H1 (cell line): ENCODE measurements around the gene NUP107. TPM values are rescaled to one million over a fixed set of nuclear protein-coding genes. Genes with fewer than 3 reads are reported as not detected.

Experiments
- CTCF ChIA-PET: fragments of 300-600 bp; sonication (Branson Sonifier 250); formaldehyde crosslinking; loops from one replicate; lab custom pipeline; 2021; ENCODE audit not compliant: partially characterized antibody; lab: Charles Lee
- POLR2A ChIA-PET: fragments of 300-600 bp; sonication (Branson Sonifier 250); formaldehyde crosslinking; loops from one replicate; lab custom pipeline; 2021; ENCODE audit warnings: inconsistent platforms; ENCODE audit not compliant: partially characterized antibody; lab: Charles Lee
- DNase-seq, 2 experiments: peaks; one replicate each; pipeline versions ENCODE4 v3.0.0 to v3.0.0-alpha.2; 2010 to 2022; ENCODE audit warnings: low spot score in 2 of 2, low read depth in 1 of 2, mixed read lengths in 1 of 2
- FAIRE-seq: peaks from 2 replicates; lab custom pipeline; 2011; peaks lifted over from hg19 to GRCh38; lab: Jason Lieb, UNC
- H2AFZ ChIP-seq: 2 replicates; pipeline ENCODE4 v1.8.1; 2012; ENCODE audit warnings: low read length, inconsistent platforms
- H2AK5ac ChIP-seq: 2 replicates; pipeline ENCODE4 v1.6.1; 2013; ENCODE audit warnings: low read depth, low read length
- H2BK120ac ChIP-seq: replicated peaks from 2 replicates; pipeline ENCODE3; 2013; ENCODE audit warnings: low read depth, low read length, inconsistent platforms
- H2BK12ac ChIP-seq: 2 replicates; pipeline ENCODE4 v1.6.1; 2013; ENCODE audit warnings: low read depth, low read length
- H2BK15ac ChIP-seq: 2 replicates; pipeline ENCODE4 v1.6.1; 2013; ENCODE audit warnings: low read length
- H2BK20ac ChIP-seq: 2 replicates; pipeline ENCODE4 v1.6.1; 2013; ENCODE audit warnings: low read length
- H2BK5ac ChIP-seq: 2 replicates; pipeline ENCODE4 v1.6.1; 2013; ENCODE audit warnings: low read depth, low read length
- H3K14ac ChIP-seq: 2 replicates; pipeline ENCODE4 v1.6.1; 2013; ENCODE audit warnings: inconsistent platforms; ENCODE audit not compliant: insufficient read length
- H3K18ac ChIP-seq: 2 replicates; pipeline ENCODE4 v1.6.1; 2013; ENCODE audit warnings: low read length; ENCODE audit errors: extremely low read depth
- H3K23ac ChIP-seq: 2 replicates; pipeline ENCODE4 v1.6.1; 2013; ENCODE audit warnings: inconsistent platforms; ENCODE audit not compliant: insufficient read length
- H3K23me2 ChIP-seq: 2 replicates; pipeline ENCODE4 v1.6.1; 2013; ENCODE audit warnings: low read depth, low read length
- H3K27ac ChIP-seq: 2 replicates; pipeline ENCODE4 v1.6.1; 2011; ENCODE audit warnings: low read depth, low read length, inconsistent platforms
- H3K27me3 ChIP-seq, 4 experiments: replicated peaks in 1 of 4; 1 replicate in 1 of 4; 2 replicates in 3 of 4; pipeline versions ENCODE4 v1.6.1 to v1.8.1; 2011 to 2013; ENCODE audit warnings: low read length in 3 of 4, mild to moderate bottlenecking in 3 of 4, inconsistent platforms in 2 of 4, mixed read lengths in 2 of 4, moderate library complexity in 1 of 4; ENCODE audit not compliant: control insufficient read depth in 3 of 4, insufficient read depth in 3 of 4; ENCODE audit errors: extremely low read depth in 1 of 4
- H3K36me3 ChIP-seq, 4 experiments: 2 replicates each; pipeline versions ENCODE4 v1.6.1 to v1.8.1; 2011 to 2013; ENCODE audit warnings: mild to moderate bottlenecking in 4 of 4, low read length in 3 of 4, moderate library complexity in 2 of 4, control low read depth in 1 of 4, inconsistent platforms in 1 of 4; ENCODE audit not compliant: insufficient read depth in 4 of 4, control insufficient read depth in 2 of 4
- H3K4ac ChIP-seq: replicated peaks from 2 replicates; pipeline ENCODE3; 2013; ENCODE audit warnings: low read length, low read depth, mixed read lengths, inconsistent platforms; ENCODE audit not compliant: insufficient read length
- H3K4me1 ChIP-seq, 4 experiments: replicated peaks in 1 of 4; 1 replicate in 1 of 4; 2 replicates in 3 of 4; pipeline versions ENCODE4 v1.6.1 to v1.8.1; 2011 to 2013; ENCODE audit warnings: low read length in 3 of 4, inconsistent platforms in 2 of 4, mixed read lengths in 1 of 4; ENCODE audit not compliant: insufficient read depth in 4 of 4, control insufficient read depth in 3 of 4
- H3K4me2 ChIP-seq, 2 experiments: 2 replicates each; pipeline versions ENCODE4 v1.6.1 to v1.8.1; 2011 to 2013; ENCODE audit warnings: low read depth in 2 of 2, low read length in 2 of 2, control low read depth in 1 of 2, inconsistent platforms in 1 of 2, mild to moderate bottlenecking in 1 of 2; ENCODE audit not compliant: insufficient read depth in 1 of 2
- H3K4me3 ChIP-seq, 4 experiments: fragments of 200-600, 300-600 bp in 1 of 4; sonication (generic), shearing (Covaris generic), sonication (Bioruptor Twin) in 1 of 4; 2 replicates each; pipeline versions ENCODE4 v1.5.1 to v1.8.1; 2011 to 2016; ENCODE audit warnings: low read length in 4 of 4, low read depth in 3 of 4, control low read depth in 2 of 4, inconsistent platforms in 2 of 4, mild to moderate bottlenecking in 2 of 4, mixed read lengths in 1 of 4, moderate library complexity in 1 of 4; ENCODE audit not compliant: insufficient read depth in 2 of 4; ENCODE audit errors: extremely low read depth in 1 of 4
- H3K56ac ChIP-seq: replicated peaks from 2 replicates; pipeline ENCODE3; 2013; ENCODE audit warnings: low read depth, mild to moderate bottlenecking, mixed read lengths, low read length, inconsistent platforms; ENCODE audit not compliant: insufficient read length
- H3K79me1 ChIP-seq: 2 replicates; pipeline ENCODE4 v1.6.1; 2013; ENCODE audit warnings: low read depth, low read length, control low read depth
- H3K79me2 ChIP-seq, 2 experiments: 2 replicates each; pipeline versions ENCODE4 v1.6.1 to v1.8.1; 2012 to 2013; ENCODE audit warnings: low read length in 2 of 2, mild to moderate bottlenecking in 2 of 2, inconsistent platforms in 1 of 2; ENCODE audit not compliant: insufficient read depth in 2 of 2, control insufficient read depth in 1 of 2
- H3K9ac ChIP-seq, 4 experiments: replicated peaks in 1 of 4; 1 replicate in 1 of 4; 2 replicates in 3 of 4; pipeline versions ENCODE4 v1.6.1 to v1.8.1; 2011 to 2013; ENCODE audit warnings: low read depth in 3 of 4, low read length in 3 of 4, control low read depth in 2 of 4, mild to moderate bottlenecking in 2 of 4, moderate library complexity in 2 of 4, inconsistent platforms in 1 of 4; ENCODE audit errors: extremely low read depth in 1 of 4
- H3K9me3 ChIP-seq, 2 experiments: 2 replicates each; pipeline versions ENCODE4 v1.6.1 to v1.8.1; 2012 to 2013; ENCODE audit warnings: mild to moderate bottlenecking in 2 of 2, moderate library complexity in 2 of 2, control low read depth in 1 of 2, inconsistent platforms in 1 of 2, low read depth in 1 of 2, low read length in 1 of 2, mixed read lengths in 1 of 2; ENCODE audit not compliant: insufficient read depth in 2 of 2
- H4K20me1 ChIP-seq, 2 experiments: replicated peaks in 1 of 2; 2 replicates each; pipeline versions ENCODE3 to v1.8.1; 2011 to 2013; ENCODE audit warnings: inconsistent platforms in 2 of 2, low read length in 2 of 2, mild to moderate bottlenecking in 1 of 2; ENCODE audit not compliant: insufficient read depth in 2 of 2, control insufficient read depth in 1 of 2
- H4K5ac ChIP-seq: 2 replicates; pipeline ENCODE4 v1.6.1; 2013; ENCODE audit warnings: low read length, low read depth, mixed read lengths, inconsistent platforms; ENCODE audit not compliant: insufficient read length
- H4K8ac ChIP-seq: 2 replicates; pipeline ENCODE4 v1.8.0; 2013; ENCODE audit warnings: mild to moderate bottlenecking, moderate library complexity, low read length, inconsistent platforms; ENCODE audit not compliant: insufficient read depth; ENCODE audit errors: extremely low read depth
- H4K91ac ChIP-seq: replicated peaks from 2 replicates; pipeline ENCODE3; 2013; ENCODE audit warnings: low read length, mixed read lengths, inconsistent platforms; ENCODE audit not compliant: insufficient read length
- BCL11A ChIP-seq, 2 experiments: IDR thresholded peaks; one replicate each; pipeline ENCODE4 v1.6.1; 2011; ENCODE audit warnings: low read depth in 2 of 2, low read length in 2 of 2, mild to moderate bottlenecking in 2 of 2
- CREB1 ChIP-seq: IDR thresholded peaks from 2 replicates; pipeline ENCODE4 v1.6.1; 2012; ENCODE audit warnings: inconsistent platforms
- EGR1 ChIP-seq: IDR thresholded peaks from 2 replicates; pipeline ENCODE4 v1.6.1; 2011; ENCODE audit warnings: low read depth, low read length, borderline replicate concordance
- HDAC2 ChIP-seq, 2 experiments: fragments of 300-600 bp in 1 of 2; sonication (generic) in 1 of 2; IDR thresholded peaks; 2 replicates each; pipeline ENCODE4 v1.6.1; 2011 to 2012; ENCODE audit warnings: low read depth in 2 of 2, low read length in 2 of 2, mild to moderate bottlenecking in 2 of 2, moderate library complexity in 2 of 2, borderline replicate concordance in 1 of 2, inconsistent platforms in 1 of 2
- RAD21 ChIP-seq, 2 experiments: IDR thresholded peaks in 1 of 2; conservative IDR thresholded peaks in 1 of 2; 2 replicates each; pipeline ENCODE4 v1.6.1; 2011; ENCODE audit warnings: low read depth in 2 of 2, low read length in 2 of 2, improper control_type of control experiment in 1 of 2, inconsistent platforms in 1 of 2, mild to moderate bottlenecking in 1 of 2, moderate library complexity in 1 of 2
- RBBP5 ChIP-seq: IDR thresholded peaks from 2 replicates; pipeline ENCODE4 v1.7.1; 2012; ENCODE audit warnings: low read depth, mild to moderate bottlenecking, inconsistent platforms, low read length, moderate library complexity, borderline replicate concordance
- RNF2 ChIP-seq: fragments of 200-900, 300-1000 bp; sonication (generic); IDR thresholded peaks from 2 replicates; pipeline ENCODE4 v1.7.1; 2016; ENCODE audit warnings: borderline replicate concordance, low read depth, mild to moderate bottlenecking, antibody characterized with exemption, low read length; ENCODE audit not compliant: poor library complexity, severe bottlenecking; ENCODE audit errors: missing control alignments
- SRF ChIP-seq: IDR thresholded peaks from 2 replicates; pipeline ENCODE4 v1.6.1; 2011; ENCODE audit warnings: mild to moderate bottlenecking, low read depth, low read length, moderate library complexity
- TBP ChIP-seq: IDR thresholded peaks from 2 replicates; pipeline ENCODE4 v1.6.1; 2011; ENCODE audit warnings: low read depth, low read length, improper control_type of control experiment
- TCF12 ChIP-seq: IDR thresholded peaks from 2 replicates; pipeline ENCODE4 v1.6.1; 2011; ENCODE audit warnings: low read depth, mild to moderate bottlenecking, low read length
- WGBS, 2 experiments: shearing (Covaris generic) in 1 of 2; methylation state at CpG; one replicate each; pipeline versions ENCODE4 v1.1.6 to v1.1.7; 2013 to 2015; ENCODE audit warnings: low lambda C conversion rate in 2 of 2, mixed read lengths in 2 of 2, inconsistent platforms in 1 of 2, low coverage in 1 of 2, missing lambda C conversion rate in 1 of 2; ENCODE audit not compliant: insufficient replicate concordance in 2 of 2, insufficient coverage in 1 of 2, insufficient read length in 1 of 2; ENCODE audit errors: extremely low coverage in 1 of 2, missing lambda C conversion rate in 1 of 2; 5-methylcytosine and 5-hydroxymethylcytosine counted together
- polyA plus RNA-seq, 7 experiments: library from polyadenylated mRNA; depleted of rRNA in 3 of 7; stranded (reverse) in 5 of 7; unstranded in 2 of 7; fragments of >200 nt in 5 of 7; fragments of 200-250 nt in 2 of 7; gene quantifications; 1 replicate in 5 of 7; 2 replicates in 1 of 7; 4 replicates in 1 of 7; pipeline versions ENCODE4 v1.2.1 to v1.2.3, GENCODE V29; 2011 to 2013; ENCODE audit warnings: missing spikeins in 2 of 7, mixed read lengths in 2 of 7
- total RNA-seq: library from RNA; stranded (reverse); fragmentation: NEBNext Ultra II Directional; extraction: Animal tissue kit (Norgen Biotek cat#: 25700); gene quantifications from 2 replicates; pipeline ENCODE4 v1.2.1, GENCODE V29; 2021
- TF ChIP-seq, protein P1 (sequence below): IDR thresholded peaks from 2 replicates; pipeline ENCODE4 v1.6.1; 2012; ENCODE audit warnings: inconsistent platforms
- TF ChIP-seq, protein P2 (sequence below): IDR thresholded peaks from 2 replicates; pipeline ENCODE4 v1.6.1; 2011; ENCODE audit warnings: low read length, improper control_type of control experiment

NUP107 gene
- total and polyA plus RNA-seq, 2 of the 8 experiments (the other 6 are each of a cell fraction or from before 2014, with no cell fraction given), result 46.1 to 141 TPM

- ChIA-PET POLR2A (no interaction called here), CTCF (no interaction called here)
- FAIRE-seq (no peak), DNase-seq (no peak)
- H3K23me2 ChIP-seq, result no peaks in the 10 kb centered on the region
- H2BK120ac ChIP-seq, result no peak overlapping the region
- H3K36me3 ChIP-seq, result no peaks in the 10 kb centered on the region
- no peaks in the 10 kb centered on the region for H3K79me1 ChIP-seq
- peaks cover 0 to 4% (median under 1%) of the 10 kb centered on the region in 4 experiments; a peak in 1 of 7 replicates for H3K4me1 ChIP-seq
- no peaks in the 10 kb centered on the region for H3K79me2 ChIP-seq
- H4K91ac ChIP-seq, result no peak overlapping the region
- H3K23ac ChIP-seq, result no peak overlapping the region
- no peak overlapping the region for H2BK5ac ChIP-seq
- no peak overlapping the region for H2BK15ac ChIP-seq
- no peak overlapping the region for H3K14ac ChIP-seq
- H2AFZ ChIP-seq, result no peak overlapping the region
- no peak overlapping the region for H2AK5ac ChIP-seq
- no peak overlapping the region for H3K4me3 ChIP-seq
- H3K27me3 ChIP-seq, result no peaks in the 10 kb centered on the region
- no peaks in the 10 kb centered on the region for H4K20me1 ChIP-seq
- H3K9ac ChIP-seq, result no peak overlapping the region
- no peaks in the 10 kb centered on the region for H3K9me3 ChIP-seq
- H3K4me2 ChIP-seq, result no peak overlapping the region
- no peak overlapping the region for H3K27ac ChIP-seq
- no peak overlapping the region for H3K18ac ChIP-seq
- H3K4ac ChIP-seq, result no peak overlapping the region
- H2BK20ac ChIP-seq, result no peak overlapping the region
- no peak overlapping the region for H4K8ac ChIP-seq
- no peak overlapping the region for H3K56ac ChIP-seq
- 100% methylated on average over 1 of the region's 1 CpG; no CpG with 5 or more reads in 1 of the 2 experiments for WGBS, 2 experiments
- no peak overlapping the region for H2BK12ac ChIP-seq
- H4K5ac ChIP-seq, result no peak overlapping the region
- TF ChIP-seq EGR1 (no peak), RAD21 (IDR thresholded peaks at IDR 0.05 in 1 of 2, conservative IDR thresholded peaks at IDR 0.05 in 1 of 2; ENCODE audit: low read depth in 2 of 2, low read length in 2 of 2) (no peak), TCF12 (no peak), RBBP5 (no peak), TBP (no peak), RNF2 (no peak), SRF (no peak), CREB1 (no peak), HDAC2 (IDR thresholded peaks at IDR 0.05; ENCODE audit: borderline replicate concordance in 1 of 2, low read depth in 2 of 2, low read length in 2 of 2) (no peak), BCL11A (IDR thresholded peaks at IDR 0.05; ENCODE audit: low read depth in 2 of 2, low read length in 2 of 2) (no peak)
- TF ChIP-seq, protein P1, sequence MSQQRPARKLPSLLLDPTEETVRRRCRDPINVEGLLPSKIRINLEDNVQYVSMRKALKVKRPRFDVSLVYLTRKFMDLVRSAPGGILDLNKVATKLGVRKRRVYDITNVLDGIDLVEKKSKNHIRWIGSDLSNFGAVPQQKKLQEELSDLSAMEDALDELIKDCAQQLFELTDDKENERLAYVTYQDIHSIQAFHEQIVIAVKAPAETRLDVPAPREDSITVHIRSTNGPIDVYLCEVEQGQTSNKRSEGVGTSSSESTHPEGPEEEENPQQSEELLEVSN, result no peak
- TF ChIP-seq, protein P2, sequence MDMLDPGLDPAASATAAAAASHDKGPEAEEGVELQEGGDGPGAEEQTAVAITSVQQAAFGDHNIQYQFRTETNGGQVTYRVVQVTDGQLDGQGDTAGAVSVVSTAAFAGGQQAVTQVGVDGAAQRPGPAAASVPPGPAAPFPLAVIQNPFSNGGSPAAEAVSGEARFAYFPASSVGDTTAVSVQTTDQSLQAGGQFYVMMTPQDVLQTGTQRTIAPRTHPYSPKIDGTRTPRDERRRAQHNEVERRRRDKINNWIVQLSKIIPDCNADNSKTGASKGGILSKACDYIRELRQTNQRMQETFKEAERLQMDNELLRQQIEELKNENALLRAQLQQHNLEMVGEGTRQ, result no peak
These were observed 19.5 kb upstream of the NUP107 start for GRCh38 chr12:68667291-68667690.
